Cardiac fibroblast (primary cell): ENCODE results near the gene C4orf36.
A peak's percentile ranks its signal among the peaks of the same experiment; 100 is the strongest.

ENCODE experiments used
- DNase-seq, 2 donors: peaks; one replicate each; pipeline versions ENCODE4 v3.0.0 to v3.0.0-alpha.2; 2010; ENCODE audit warnings: low read depth in 2 of 2
- H3K4me3 ChIP-seq, 2 donors: replicated peaks in 1 of 2; 1 replicate in 1 of 2; 2 replicates in 1 of 2; pipeline ENCODE4 v1.5.1; 2011; ENCODE audit warnings: low read depth in 2 of 2, low read length in 2 of 2, mild to moderate bottlenecking in 2 of 2, moderate library complexity in 1 of 2
- CTCF ChIP-seq: IDR thresholded peaks from one replicate; pipeline ENCODE4 v1.5.1; 2011; ENCODE audit warnings: low read depth, mild to moderate bottlenecking, low read length, inconsistent platforms

C4orf36 gene

DNA sequence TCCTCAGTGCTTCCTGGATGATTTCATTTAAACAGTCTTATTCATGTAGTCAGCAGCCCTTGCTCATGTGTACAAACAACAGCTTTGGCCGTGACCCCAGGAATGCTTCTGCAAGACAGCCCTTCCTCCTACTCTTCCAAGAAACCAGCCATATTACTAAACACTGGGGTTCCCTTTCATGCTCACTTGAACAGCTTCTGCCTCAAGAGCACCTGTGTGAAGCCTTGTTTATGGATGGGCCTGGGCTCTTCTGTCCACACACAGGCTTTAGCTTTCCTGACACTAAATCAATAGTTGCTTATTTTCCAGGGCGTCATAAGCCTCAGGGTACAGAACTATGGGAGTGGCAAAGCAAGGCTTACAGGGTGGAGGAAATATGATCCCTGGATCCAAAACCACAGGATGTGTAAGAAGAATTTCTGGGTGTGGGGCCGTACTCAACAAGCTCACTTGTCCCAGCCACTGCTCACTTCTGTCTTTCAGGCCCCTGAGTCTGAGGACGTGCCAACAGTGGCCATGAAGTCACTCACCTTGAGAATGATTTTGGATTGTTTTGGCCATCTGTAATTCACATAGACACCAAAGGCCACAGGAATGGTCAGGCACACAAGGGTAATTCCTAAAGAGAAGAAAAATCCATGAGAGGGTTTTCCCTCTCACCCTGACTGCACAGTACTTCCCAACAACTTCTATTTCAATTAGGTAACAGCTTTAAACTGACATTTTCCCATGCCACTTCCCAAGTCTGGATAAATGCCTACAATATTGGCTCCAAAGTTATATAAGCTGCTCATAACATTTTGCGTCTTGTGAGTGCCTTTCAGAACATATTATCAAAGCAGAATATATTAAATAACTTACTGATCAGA, 60.7 kb downstream of the C4orf36 start:
- DNase-seq, result peak; percentile 84 to 93
- no peak for TF ChIP-seq CTCF
- no peak overlapping the region for H3K4me3 ChIP-seq
